ENCODE results near the gene GNB1. TPM values are rescaled to one million over a fixed set of nuclear protein-coding genes. Genes with fewer than 3 reads are reported as not detected.
"Not testable (repeated sequence)": the region's sequence is repeated elsewhere in the genome, so short reads cannot be mapped to it uniquely, and the experiment has no call there.

Gene GNB1
- total RNA-seq, 4 donors from 2014 or later, result 112 to 266 (median 236) TPM

DNA sequence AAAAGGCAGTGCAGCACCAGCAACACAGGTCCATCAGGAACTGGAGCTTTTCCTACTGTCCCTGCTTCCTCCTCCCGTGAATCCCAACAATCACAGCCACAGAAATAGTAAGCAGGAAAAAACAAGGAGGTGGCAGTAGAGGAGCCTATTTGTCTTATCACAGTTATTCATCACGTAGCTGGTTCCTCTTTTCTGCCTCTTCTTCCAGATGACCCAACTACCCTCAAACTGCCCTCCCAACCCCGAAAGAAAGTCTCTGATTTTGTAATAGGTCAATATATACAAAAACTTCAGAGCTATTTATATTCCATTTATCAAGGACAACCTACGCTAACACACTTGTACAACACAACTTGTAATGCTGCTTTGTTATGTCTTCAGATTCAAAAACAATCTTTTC lies 21.4 kb downstream of the GNB1 start:
- TF ChIP-seq, protein P1, sequence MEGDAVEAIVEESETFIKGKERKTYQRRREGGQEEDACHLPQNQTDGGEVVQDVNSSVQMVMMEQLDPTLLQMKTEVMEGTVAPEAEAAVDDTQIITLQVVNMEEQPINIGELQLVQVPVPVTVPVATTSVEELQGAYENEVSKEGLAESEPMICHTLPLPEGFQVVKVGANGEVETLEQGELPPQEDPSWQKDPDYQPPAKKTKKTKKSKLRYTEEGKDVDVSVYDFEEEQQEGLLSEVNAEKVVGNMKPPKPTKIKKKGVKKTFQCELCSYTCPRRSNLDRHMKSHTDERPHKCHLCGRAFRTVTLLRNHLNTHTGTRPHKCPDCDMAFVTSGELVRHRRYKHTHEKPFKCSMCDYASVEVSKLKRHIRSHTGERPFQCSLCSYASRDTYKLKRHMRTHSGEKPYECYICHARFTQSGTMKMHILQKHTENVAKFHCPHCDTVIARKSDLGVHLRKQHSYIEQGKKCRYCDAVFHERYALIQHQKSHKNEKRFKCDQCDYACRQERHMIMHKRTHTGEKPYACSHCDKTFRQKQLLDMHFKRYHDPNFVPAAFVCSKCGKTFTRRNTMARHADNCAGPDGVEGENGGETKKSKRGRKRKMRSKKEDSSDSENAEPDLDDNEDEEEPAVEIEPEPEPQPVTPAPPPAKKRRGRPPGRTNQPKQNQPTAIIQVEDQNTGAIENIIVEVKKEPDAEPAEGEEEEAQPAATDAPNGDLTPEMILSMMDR (IDR thresholded peaks at IDR 0.05), result no peak
- TF ChIP-seq POLR2A (IDR thresholded peaks at IDR 0.05), result no peak
- peaks cover 8 to 55% (median 13%) of the 10 kb centered on the region in 4 donors for H3K4me1 ChIP-seq
- no peak overlapping the region for H3K4me3 ChIP-seq
- no peaks in the 10 kb centered on the region for H3K9me3 ChIP-seq
- H3K36me3 ChIP-seq, result no peaks in the 10 kb centered on the region
- peak overlapping the region in 1 of 4 donors; percentile 1 for H3K27ac ChIP-seq
- no peak for DNase-seq
- no peaks in the 10 kb centered on the region for H3K27me3 ChIP-seq

DNA sequence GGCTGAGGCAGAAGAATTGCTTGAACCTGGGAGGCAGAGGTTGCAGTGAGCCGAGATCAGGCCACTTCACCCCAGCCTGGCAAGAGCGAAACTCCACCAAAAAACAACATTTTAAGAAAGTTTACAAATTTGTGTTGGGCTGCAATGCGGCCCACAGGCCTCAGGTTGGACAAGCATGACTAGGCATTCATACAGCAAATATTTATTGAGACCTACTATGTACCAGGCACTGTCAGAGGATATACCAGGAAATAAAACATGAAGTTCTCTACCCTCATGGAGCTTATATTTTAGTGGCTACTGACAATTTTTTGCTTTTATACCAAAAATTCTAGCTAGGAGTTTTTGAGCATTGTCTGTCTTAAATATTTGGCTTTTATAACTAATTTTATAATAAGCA lies 23.7 kb downstream of the GNB1 start:
- H3K27ac ChIP-seq, result no peak overlapping the region
- H3K27me3 ChIP-seq, result no peaks in the 10 kb centered on the region
- no peaks in the 10 kb centered on the region for H3K9me3 ChIP-seq
- no peak overlapping the region for H3K4me3 ChIP-seq
- TF ChIP-seq, protein P1 (IDR thresholded peaks at IDR 0.05), result no peak
- no peak for TF ChIP-seq POLR2A (IDR thresholded peaks at IDR 0.05)
- DNase-seq, result no peak
- no peaks in the 10 kb centered on the region for H3K36me3 ChIP-seq
- peaks cover under 1 to 55% (median 10%) of the 10 kb centered on the region in 4 donors for H3K4me1 ChIP-seq

DNA sequence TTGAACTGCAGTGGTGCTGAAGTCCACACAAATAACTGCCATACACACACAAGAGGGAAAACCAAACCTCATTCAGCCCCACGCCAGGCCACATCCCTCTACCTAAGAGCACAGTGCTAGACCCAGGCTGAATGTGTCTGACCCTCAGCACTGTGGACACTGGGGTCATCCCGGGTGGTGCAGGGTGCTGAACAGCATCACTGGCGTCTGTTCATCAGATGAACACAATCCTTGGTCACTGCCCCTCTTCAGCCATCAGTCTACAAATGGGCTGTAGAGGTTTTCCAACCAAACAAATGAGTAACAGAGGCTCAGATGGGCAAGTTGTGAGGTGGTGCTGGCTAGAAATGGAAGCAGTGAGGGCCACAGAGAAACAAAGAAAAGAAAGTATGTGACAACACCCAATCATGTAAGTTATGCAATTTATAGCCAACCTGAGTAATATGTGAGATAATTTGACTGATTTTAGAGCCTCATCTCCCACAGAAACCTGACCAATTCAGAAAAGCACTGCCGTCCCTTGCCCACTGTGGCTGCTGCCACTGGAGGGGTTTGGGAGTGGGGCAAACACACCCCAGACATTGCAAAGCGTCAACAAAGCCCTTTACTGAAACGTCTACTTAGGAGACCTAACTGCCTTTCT lies 27.9 kb downstream of the GNB1 start:
- Histone ChIP-seq H3K4me1 (peaks cover 5 to 68% (median 25%) of the 10 kb centered on the region in 4 donors), H3K4me3 (no peak overlapping the region), H3K9me3 (no peaks in the 10 kb centered on the region), H3K36me3 (no peaks in the 10 kb centered on the region), H3K27me3 (no peaks in the 10 kb centered on the region), H3K27ac (peak overlapping the region in 1 of 4 donors; percentile 37)
- TF ChIP-seq, protein P1 (IDR thresholded peaks at IDR 0.05), result no peak
- TF ChIP-seq POLR2A (IDR thresholded peaks at IDR 0.05), result no peak
- no peak for DNase-seq

DNA sequence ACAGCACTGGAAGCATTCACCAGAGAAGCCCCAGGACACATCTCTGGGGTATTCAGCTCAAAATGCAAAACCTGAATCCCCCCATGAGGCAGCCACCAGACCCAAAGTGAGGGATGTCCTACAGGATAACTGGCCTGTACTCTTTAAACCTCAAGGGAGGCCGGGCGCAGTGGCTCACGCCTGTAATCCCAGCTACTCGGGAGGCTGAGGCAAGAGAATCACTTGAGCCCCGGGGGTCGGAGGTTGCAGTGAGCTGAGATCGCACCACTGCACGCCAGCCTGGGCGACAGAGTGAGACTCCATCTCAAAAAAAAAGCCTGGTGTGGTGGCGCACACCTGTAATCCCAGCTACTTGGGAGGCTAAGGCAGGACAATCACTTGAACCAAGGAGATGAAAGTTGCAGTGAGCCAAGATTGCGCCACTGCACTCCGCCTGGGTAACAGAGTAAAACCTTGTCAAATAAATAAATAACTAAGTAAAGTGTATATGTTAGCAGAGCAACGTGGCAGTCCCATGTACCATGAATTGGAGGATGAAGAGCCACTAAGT lies 29.1 kb downstream of the GNB1 start:
- H3K27ac ChIP-seq, result peak overlapping the region in 1 of 4 donors; percentile 19
- not testable (repeated sequence) for H3K9me3 ChIP-seq, H3K27me3 ChIP-seq, H3K4me3 ChIP-seq, H3K36me3 ChIP-seq
- peak in 1 of 3 donors; percentile 25 for DNase-seq
- peaks cover 5 to 80% (median 31%) of the 10 kb centered on the region in 4 donors for H3K4me1 ChIP-seq

DNA sequence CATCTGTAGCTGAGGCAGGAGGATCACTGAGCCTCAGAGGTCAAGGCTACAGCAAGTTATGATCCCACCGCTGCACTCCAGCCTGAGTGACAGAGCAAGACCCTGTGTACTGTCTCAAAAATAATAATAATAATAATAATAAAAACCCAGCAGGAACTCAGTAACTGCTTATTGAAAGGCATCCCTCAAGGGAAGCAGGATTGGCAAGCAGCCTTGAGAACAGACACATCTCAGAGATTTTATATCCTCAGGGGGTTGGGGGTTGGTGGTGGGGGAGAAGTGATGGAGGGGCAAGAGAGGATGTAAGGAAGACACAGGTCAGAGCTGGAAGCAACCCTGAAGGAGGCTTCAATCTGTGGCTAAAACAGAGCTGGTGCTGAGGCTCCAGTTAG lies 29.6 kb downstream of the GNB1 start:
- H3K27me3 ChIP-seq, result no peaks in the 10 kb centered on the region
- no peaks in the 10 kb centered on the region for H3K9me3 ChIP-seq
- peak overlapping the region in 1 of 4 donors; percentile 19 for H3K27ac ChIP-seq
- no peak overlapping the region for H3K4me3 ChIP-seq
- H3K36me3 ChIP-seq, result no peaks in the 10 kb centered on the region
- DNase-seq, result peak in 1 of 3 donors; percentile 21
- H3K4me1 ChIP-seq, result peaks cover 5 to 83% (median 33%) of the 10 kb centered on the region in 4 donors
- TF ChIP-seq, protein P1 (IDR thresholded peaks at IDR 0.05), result no peak

DNA sequence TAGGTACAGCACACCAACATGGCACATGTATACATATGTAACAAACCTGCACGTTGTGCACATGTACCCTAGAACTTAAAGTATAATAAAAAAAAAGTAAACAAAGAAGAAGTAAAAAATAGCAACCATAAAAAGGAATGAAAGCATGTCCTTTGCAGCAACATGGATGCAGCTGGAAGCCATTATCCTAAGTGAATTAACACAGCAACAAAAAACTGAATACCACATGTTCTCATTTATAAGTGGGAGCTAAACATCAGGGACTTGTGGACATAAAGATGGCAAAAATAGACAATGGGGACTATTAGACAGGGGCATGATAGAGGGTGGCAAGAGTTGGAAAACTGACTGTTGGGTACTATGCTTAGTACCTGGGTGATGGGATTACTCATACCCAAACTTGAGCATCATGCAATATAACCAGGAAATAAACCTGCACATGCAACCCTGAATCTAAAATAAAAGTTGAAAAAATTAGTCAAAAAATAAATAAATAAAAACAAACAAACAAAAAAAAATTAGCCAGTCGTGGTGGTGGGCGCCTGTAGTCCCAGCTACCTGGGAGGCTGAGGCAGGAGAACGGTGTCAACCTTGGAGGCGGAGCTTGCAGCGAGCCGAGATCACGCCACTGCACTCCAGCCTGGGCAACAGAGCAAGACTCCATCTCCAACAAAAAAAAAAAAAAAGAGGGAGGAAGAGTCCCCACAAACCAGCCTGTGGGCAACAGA lies 30.8 kb downstream of the GNB1 start:
- peak in 1 of 3 donors; percentile 30 for DNase-seq
- H3K9me3 ChIP-seq, H3K27me3 ChIP-seq, H3K4me3 ChIP-seq, H3K36me3 ChIP-seq: not testable (repeated sequence)
- Histone ChIP-seq H3K27ac (peak overlapping the region; percentile 56 to 80 (median 67)), H3K4me1 (peaks cover 5 to 82% (median 34%) of the 10 kb centered on the region in 4 donors)
